ENCODE results near the gene FBXL5.

The FBXL5 gene

GRCh38 chr4:15655223-15656037 is at the start of gene FBXL5:
Gene FBXL5, minus strand, starts transcription at chr4:15655357. Its CDS starts 70 bp downstream, at chr4:15655287.
- peak; percentile 69 to 78 for DNase-seq

- DNase-seq = no peak
Observed at GRCh38 chr4:15704129-15704528, 49.0 kb upstream of the FBXL5 start.

- no peak for DNase-seq
Observed at GRCh38 chr4:15703439-15703838, 48.3 kb upstream of the FBXL5 start.

- DNase-seq = peak; percentile 37 to 38
Observed at GRCh38 chr4:15702941-15703403, 47.8 kb upstream of the FBXL5 start, which contains the start of gene BST1. Gene BST1, plus strand, starts transcription at chr4:15703065. Its CDS starts 80 bp downstream, at chr4:15703145.

- no peak for DNase-seq
Observed at GRCh38 chr4:15696866-15697265, 41.7 kb upstream of the FBXL5 start.

GRCh38 chr4:15695729-15696128 is 40.6 kb upstream of the FBXL5 start:
- DNase-seq = no peak

GRCh38 chr4:15695240-15695699 is 40.1 kb upstream of the FBXL5 start:
- DNase-seq = no peak

- DNase-seq = no peak
Observed at GRCh38 chr4:15694431-15694830, 39.3 kb upstream of the FBXL5 start.

GRCh38 chr4:15692602-15693001 is 37.4 kb upstream of the FBXL5 start:
- no peak for DNase-seq

- no peak for DNase-seq
Observed at GRCh38 chr4:15691346-15692135, 36.4 kb upstream of the FBXL5 start.

- no peak for DNase-seq
Observed at GRCh38 chr4:15690020-15690809, 35.1 kb upstream of the FBXL5 start.

GRCh38 chr4:15689540-15689939 is 34.4 kb upstream of the FBXL5 start:
- DNase-seq = no peak

GRCh38 chr4:15688051-15688450 is 32.9 kb upstream of the FBXL5 start:
- no peak for DNase-seq

- DNase-seq = no peak
Observed at GRCh38 chr4:15684498-15684897, 29.3 kb upstream of the FBXL5 start.

- no peak for DNase-seq
Observed at GRCh38 chr4:15683143-15683495, 28.0 kb upstream of the FBXL5 start.

- no peak for DNase-seq
Observed at GRCh38 chr4:15682242-15683142, 27.3 kb upstream of the FBXL5 start.

- peak; percentile 99 to 100 for DNase-seq
Observed at GRCh38 chr4:15681372-15682241, 26.4 kb upstream of the FBXL5 start, which contains the start of gene FAM200B. Gene FAM200B, plus strand, starts transcription at chr4:15681827. Its CDS starts 5,151 bp downstream, at chr4:15686978.

GRCh38 chr4:15681067-15681371 is 25.9 kb upstream of the FBXL5 start:
- DNase-seq = no peak

GRCh38 chr4:15677507-15677988 is 22.4 kb upstream of the FBXL5 start:
- no peak for DNase-seq

- DNase-seq = no peak
Observed at GRCh38 chr4:15676899-15677298, 21.7 kb upstream of the FBXL5 start.

GRCh38 chr4:15676039-15676438 is 20.9 kb upstream of the FBXL5 start:
- no peak for DNase-seq

Data from stimulated activated CD4-positive, alpha-beta T cell treated with anti-CD3 and anti-CD28 coated beads, Interleukin-2, amount 100 ng/mL, for 48 hours (primary cell).